ENCODE measurements around the gene KIAA1191.

Gene KIAA1191

DNA sequence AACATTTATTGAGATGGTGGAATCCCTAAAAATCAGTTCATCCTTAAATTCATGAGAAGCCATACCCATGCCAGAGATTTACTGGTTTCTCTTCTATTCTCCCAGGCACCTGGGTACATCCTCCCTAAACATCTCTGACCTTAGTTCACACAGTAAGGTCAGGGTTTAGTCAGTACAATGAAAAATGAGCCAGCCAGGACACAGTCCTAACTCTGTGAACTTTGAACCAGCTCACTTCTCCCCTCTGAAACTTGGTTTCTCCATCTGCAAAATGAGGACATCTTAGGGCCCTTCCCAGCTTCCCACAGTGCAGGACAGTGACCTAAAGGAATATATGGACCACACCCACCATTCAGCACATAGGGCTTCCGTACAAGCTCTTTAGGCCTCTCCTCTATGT is 24.9 kb upstream of the KIAA1191 start:
- in situ Hi-C loops (cut with HindIII; ENCODE audit: low pct_unique_long_range_greater_than_20kb, low sequenced_read_pairs), result no loop called here
- DNase-seq (ENCODE audit: low read depth in 1 of 2, low spot score in 1 of 2), result no peak
- no peak for TF ChIP-seq JUND (IDR thresholded peaks at IDR 0.05; ENCODE audit: low read depth)

DNA sequence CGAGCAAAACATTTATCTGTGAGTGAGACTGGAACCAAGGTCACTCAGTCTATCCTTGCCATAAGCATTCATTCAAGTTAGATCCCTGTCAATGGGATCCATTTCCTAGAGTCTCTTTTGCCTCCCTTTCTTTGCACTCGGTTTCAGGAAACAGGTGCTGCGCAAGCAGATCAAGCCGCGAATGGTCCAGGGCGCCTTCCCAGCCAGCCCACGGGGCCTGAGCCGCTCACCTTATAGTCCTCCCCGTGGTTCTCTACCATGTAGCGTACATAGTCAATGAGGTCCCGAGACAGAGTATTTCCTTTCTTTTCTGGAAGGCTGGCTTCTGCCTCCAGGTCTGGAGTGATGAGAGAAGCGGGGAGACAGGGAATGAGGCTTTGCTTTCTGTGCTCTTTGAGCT is 23.4 kb upstream of the KIAA1191 start:
- no peak for DNase-seq (ENCODE audit: low read depth in 1 of 2, low spot score in 1 of 2)
- no peak for TF ChIP-seq JUND (IDR thresholded peaks at IDR 0.05; ENCODE audit: low read depth)
- in situ Hi-C loops (cut with HindIII; ENCODE audit: low pct_unique_long_range_greater_than_20kb, low sequenced_read_pairs), result no loop called here

DNA sequence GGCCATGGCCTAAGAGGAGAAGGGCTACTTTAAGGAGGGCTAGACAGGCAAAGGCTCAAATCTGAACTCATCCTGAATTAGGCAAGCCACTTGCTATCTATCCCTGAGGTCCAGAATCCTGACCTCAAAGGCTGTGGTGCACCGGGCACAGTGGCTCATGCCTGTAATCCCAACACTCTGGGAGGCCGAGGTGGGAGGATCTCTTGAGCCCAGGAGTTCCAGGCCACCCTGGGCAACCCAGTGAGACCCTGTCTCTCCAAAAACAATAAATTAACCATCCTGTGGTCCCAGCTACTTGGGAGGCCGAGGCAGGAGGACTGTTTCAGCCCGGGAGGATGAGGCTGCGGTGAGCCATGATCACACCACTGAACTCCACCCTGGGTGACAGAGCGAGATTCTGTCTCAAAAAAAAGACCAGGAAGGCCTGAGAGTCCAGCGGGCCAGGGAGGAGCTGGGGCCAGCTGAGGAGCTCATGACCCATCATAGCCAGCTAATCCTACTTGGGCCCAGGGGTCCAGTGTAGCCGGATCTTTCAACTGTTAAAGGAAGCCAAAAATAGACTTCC is 22.9 kb upstream of the KIAA1191 start:
- DNase-seq (ENCODE audit: low read depth in 1 of 2, low spot score in 1 of 2), result no peak
- in situ Hi-C loops (cut with HindIII; ENCODE audit: low pct_unique_long_range_greater_than_20kb, low sequenced_read_pairs), result no loop called here
- TF ChIP-seq JUND (IDR thresholded peaks at IDR 0.05; ENCODE audit: low read depth), result no peak

DNA sequence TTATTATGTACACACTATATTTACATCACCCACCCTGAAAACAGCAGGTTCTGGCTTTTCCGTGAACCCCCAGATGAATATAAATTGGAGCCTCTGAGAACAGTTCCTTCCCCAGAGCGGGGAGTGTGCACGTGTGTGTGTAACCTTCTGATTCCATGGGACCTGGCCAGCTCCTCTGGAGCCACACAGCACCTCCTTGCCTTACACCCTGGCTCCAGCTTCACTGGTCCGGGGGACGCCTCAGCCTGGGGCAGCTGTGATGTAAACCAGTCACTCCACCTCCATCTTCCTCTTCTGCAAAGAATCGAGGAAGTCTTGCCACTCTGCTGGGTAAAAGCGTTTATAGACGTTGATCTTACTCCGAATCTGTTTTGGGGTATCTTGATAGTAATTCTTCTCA is 22.4 kb upstream of the KIAA1191 start:
- in situ Hi-C loops (cut with HindIII; ENCODE audit: low pct_unique_long_range_greater_than_20kb, low sequenced_read_pairs), result no loop called here
- TF ChIP-seq JUND (IDR thresholded peaks at IDR 0.05; ENCODE audit: low read depth), result no peak
- no peak for DNase-seq (ENCODE audit: low read depth in 1 of 2, low spot score in 1 of 2)

DNA sequence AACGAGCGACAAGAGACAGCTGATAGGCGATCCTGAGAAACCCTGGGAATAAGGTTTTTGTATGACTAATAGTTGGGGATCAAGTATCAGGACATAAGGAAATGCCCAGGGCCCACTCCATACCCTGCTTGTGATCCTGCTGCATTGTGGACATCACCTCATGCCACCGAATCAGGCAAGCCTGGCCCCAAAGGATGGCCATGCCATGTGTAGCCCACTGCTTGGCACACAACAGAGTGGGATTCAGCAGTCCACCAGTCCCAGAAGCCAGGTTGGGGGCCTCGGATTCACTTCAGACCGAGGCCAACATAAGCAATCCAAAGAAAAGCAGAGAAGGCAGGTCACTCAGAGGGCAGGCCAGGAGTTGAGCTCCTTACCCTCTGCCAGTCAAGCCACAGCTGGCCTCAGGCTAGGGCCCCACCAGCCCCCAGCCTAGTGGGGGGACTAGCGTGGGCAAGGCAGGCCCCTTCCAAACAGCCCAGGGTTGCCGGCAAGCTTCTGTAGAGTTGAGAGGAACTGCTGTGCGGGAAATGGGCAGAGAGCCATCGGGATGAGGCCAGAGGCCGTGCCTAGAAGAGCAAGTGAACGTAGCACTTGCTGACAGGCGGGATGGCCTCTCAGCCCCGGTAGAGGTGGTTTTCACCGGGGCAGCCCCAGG is 21.8 kb upstream of the KIAA1191 start:
- no peak for DNase-seq (ENCODE audit: low read depth in 1 of 2, low spot score in 1 of 2)
- in situ Hi-C loops (cut with HindIII; ENCODE audit: low pct_unique_long_range_greater_than_20kb, low sequenced_read_pairs), result no loop called here
- no peak for TF ChIP-seq JUND (IDR thresholded peaks at IDR 0.05; ENCODE audit: low read depth)

- DNase-seq (ENCODE audit: low read depth in 1 of 2, low spot score in 1 of 2), result no peak
- in situ Hi-C loops (cut with HindIII; ENCODE audit: low pct_unique_long_range_greater_than_20kb, low sequenced_read_pairs), result no loop called here
- no peak for TF ChIP-seq JUND (IDR thresholded peaks at IDR 0.05; ENCODE audit: low read depth)
Measured at GRCh38 chr5:176382721-176383120, 21.2 kb upstream of the KIAA1191 start.

GRCh38 chr5:176381979-176382378 is 20.4 kb upstream of the KIAA1191 start:
- DNase-seq (ENCODE audit: low read depth in 1 of 2, low spot score in 1 of 2), result no peak
- in situ Hi-C loops (cut with HindIII; ENCODE audit: low pct_unique_long_range_greater_than_20kb, low sequenced_read_pairs), result no loop called here
- TF ChIP-seq JUND (IDR thresholded peaks at IDR 0.05; ENCODE audit: low read depth), result no peak

GRCh38 chr5:176381423-176381822 is 19.9 kb upstream of the KIAA1191 start:
- in situ Hi-C loops (cut with HindIII; ENCODE audit: low pct_unique_long_range_greater_than_20kb, low sequenced_read_pairs), result no loop called here
- TF ChIP-seq JUND (IDR thresholded peaks at IDR 0.05; ENCODE audit: low read depth), result no peak
- DNase-seq (ENCODE audit: low read depth in 1 of 2, low spot score in 1 of 2), result no peak

DNA sequence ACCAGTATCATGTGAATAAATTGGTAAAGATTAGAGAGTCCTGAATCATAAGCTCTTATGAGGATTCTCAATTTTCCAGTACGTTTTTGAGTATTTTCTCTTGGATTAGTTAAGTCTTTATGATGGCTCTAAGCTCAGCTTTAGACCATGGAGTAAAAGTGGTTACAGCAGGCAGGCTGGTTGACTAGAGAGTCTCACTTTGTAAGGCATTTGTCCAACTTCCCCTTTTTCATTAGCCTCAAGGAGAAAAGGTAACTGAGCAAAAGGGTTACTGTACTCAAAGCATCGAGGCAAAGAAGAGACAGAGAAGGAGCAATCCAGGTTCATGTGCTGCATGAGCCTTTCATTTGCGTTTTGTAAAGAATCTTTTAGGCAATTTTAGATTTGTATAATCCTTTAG is 18.3 kb upstream of the KIAA1191 start:
- TF ChIP-seq JUND (IDR thresholded peaks at IDR 0.05; ENCODE audit: low read depth), result no peak
- DNase-seq (ENCODE audit: low read depth in 1 of 2, low spot score in 1 of 2), result no peak
- in situ Hi-C loops (cut with HindIII; ENCODE audit: low pct_unique_long_range_greater_than_20kb, low sequenced_read_pairs), result no loop called here

GRCh38 chr5:176373100-176373818 is 11.7 kb upstream of the KIAA1191 start:
- in situ Hi-C loops (cut with HindIII; ENCODE audit: low pct_unique_long_range_greater_than_20kb, low sequenced_read_pairs), result no loop called here

DNA sequence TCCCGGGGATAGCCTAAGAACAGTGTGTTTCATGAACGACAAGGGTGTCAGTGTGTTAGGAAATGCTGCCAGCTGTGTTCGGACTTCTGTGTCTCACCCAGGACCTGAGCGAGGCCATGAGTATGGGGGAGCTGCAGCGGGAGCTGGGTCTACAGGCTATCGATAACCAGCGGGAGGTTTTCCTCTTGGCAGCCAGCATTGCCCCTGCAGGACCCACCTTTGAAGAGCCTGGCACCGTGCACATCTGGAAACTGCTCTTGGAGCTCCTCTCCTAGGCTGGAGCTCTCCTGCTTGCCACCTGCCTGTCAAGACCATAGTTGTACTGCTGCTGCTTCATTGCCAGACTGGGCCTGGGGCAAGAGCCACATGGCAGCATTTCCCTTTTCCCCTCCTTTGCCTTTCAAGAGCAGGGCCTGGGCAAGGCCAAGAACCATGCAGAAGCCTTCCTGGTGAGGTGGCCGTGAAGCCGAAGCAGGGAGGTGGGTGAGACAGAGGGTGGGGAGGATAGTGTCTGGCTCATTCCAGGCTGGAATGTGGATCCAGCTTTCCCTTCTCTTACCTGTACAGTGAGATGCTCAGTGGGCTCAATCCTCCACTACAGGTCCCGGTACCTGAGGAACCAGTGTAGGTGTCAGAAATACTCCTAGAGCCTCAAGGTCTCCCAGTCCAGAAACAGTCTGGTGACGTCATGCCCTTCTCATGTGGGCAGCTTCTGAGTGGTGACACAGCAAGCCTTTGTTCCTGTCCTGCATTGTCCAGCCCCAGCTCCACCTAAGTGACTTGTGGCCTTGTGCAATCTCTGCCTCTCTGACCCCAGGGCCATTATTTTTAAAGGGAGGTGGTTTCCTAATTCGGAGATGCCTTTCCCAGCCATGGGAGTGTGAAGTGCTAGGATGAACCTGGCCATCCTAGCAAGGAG is 10.3 kb upstream of the KIAA1191 start:
- in situ Hi-C loops (cut with HindIII; ENCODE audit: low pct_unique_long_range_greater_than_20kb, low sequenced_read_pairs), result no loop called here
- DNase-seq (ENCODE audit: low read depth in 1 of 2, low spot score in 1 of 2), result no peak
- no peak for TF ChIP-seq JUND (IDR thresholded peaks at IDR 0.05; ENCODE audit: low read depth)

More at GRCh38 chr5:176373100-176373818, 11.7 kb upstream of the KIAA1191 start:
- no peak for TF ChIP-seq JUND (IDR thresholded peaks at IDR 0.05; ENCODE audit: low read depth)
- no peak for DNase-seq (ENCODE audit: low read depth in 1 of 2, low spot score in 1 of 2)

DNA sequence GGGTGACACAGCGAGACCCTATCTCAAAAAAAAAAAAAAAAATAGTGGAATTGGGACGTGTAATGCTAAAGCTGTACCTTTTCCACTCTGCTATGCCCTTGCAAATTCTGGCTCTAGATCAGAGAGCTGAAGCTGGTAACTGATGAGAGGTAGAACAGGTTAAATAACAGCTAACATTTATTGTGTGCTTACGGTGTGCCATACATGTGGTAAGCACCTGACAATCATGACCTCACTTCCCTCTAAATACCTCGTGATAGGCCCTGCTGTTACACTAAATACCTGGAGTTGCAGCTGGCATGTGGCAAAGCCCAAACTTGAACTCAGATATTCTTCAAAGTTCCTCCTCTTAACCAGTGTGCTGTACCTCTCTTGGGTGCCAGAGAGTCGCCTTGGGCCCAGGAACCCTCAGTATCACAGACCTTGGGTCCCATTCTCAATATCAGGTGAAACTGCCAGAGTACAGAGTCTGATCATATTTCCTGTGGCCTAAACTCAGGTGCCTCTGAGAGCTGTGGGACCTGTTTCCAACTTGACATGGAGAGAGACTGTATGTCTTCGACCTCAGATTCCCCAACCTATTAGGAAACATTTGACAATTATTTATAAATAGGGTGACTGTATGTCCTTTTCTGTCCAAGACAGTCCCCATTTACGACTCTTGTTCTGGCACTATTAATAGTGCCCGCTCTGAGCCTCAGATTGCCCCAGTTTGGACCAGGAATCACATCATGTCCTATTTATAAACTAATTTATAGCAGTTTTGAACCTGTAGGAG is 8.6 kb upstream of the KIAA1191 start:
- in situ Hi-C loops (cut with HindIII; ENCODE audit: low pct_unique_long_range_greater_than_20kb, low sequenced_read_pairs), result no loop called here
- no peak for DNase-seq (ENCODE audit: low read depth in 1 of 2, low spot score in 1 of 2)
- no peak for TF ChIP-seq JUND (IDR thresholded peaks at IDR 0.05; ENCODE audit: low read depth)
